Fibroblast of lung (primary cell): ENCODE measurements around the gene RMDN2.

ENCODE experiments used
- CTCF ChIP-seq, 2 donors: IDR thresholded peaks in 1 of 2; conservative IDR thresholded peaks in 1 of 2; 1 replicate in 1 of 2; 2 replicates in 1 of 2; pipeline ENCODE4 v1.5.1; 2011 to 2012; ENCODE audit warnings: low read length in 2 of 2, control low read depth in 1 of 2, inconsistent platforms in 1 of 2, low read depth in 1 of 2, mild to moderate bottlenecking in 1 of 2
- EZH2 ChIP-seq: IDR thresholded peaks from 2 replicates; pipeline ENCODE4 v1.5.1; 2012; ENCODE audit warnings: low read length, control low read depth, mild to moderate bottlenecking; ENCODE audit errors: missing control alignments

GRCh38 chr2:38000485-38001222, 75.6 kb downstream of the RMDN2 start:
- TF ChIP-seq CTCF (conservative IDR thresholded peaks at IDR 0.05 in 1 of 2, IDR thresholded peaks at IDR 0.05 in 1 of 2; ENCODE audit: low read depth in 1 of 2, low read length in 2 of 2): no peak
- TF ChIP-seq EZH2: no peak
